ENCODE measurements around the gene PRDM16. TPM values are rescaled to one million over a fixed set of nuclear protein-coding genes. Genes with fewer than 3 reads are reported as not detected.

Gene PRDM16
- polyA plus RNA-seq, 1 donor from 2014 or later = 0.21 TPM

DNA sequence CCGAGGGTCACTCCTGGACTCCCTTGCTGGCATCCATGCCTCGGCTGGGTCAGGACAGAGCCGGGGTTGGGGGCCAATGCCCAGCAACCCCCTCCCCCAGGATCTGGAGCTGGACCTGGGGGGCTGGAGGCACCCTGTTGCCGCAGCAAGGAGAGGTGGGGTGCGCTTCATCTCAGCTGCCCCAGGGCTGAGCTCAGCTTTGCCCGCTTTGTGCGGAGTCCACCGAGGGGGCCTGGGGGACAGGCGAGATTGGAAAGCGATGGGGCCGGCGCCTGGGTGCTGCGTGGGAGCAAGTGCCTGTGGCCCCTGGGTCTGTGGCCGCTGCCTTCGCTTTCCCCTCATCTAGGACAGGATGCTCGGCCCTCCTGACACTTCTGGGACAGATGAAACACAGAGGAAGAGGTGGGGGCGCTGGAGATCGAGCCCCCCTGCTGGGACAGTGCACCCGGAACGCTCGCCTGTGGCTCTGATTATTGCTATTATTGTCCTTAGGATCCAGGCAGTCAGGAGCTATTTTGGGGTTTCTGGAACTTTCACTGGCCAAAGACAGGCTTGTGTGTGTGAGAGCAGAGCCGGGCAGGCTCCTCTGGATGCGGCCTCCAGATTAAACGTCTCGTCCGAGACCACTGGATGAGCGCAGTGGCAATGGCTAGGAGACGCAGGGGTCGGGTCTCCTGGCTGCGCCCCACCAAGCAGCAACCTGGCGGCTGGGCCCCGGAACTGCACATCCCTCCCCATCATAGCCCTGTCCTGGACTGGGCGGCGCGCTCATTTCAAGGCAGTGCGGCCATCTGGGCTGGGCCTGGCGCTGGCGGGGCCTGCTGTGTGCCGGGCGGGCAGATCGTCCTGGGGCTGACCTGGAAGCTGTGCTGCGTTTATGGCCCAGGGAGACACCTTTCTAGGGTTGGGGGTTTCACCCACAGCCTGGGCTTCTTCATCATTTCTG is 13.8 kb downstream of the PRDM16 start:
- Histone ChIP-seq H2AFZ (ENCODE audit: low read depth, low read length) (no peak overlapping the region), H3K4me3 (ENCODE audit: low read length) (no peak overlapping the region), H3F3A (ENCODE audit: insufficient read depth, low read length, poor library complexity, severe bottlenecking) (no peaks in the 10 kb centered on the region), H3K36me3 (ENCODE audit: insufficient read depth, low read length) (no peaks in the 10 kb centered on the region), H3K27ac (ENCODE audit: low read length) (no peak overlapping the region), H3K9ac (ENCODE audit: low read length) (no peak overlapping the region), H3K9me3 (ENCODE audit: low read length) (no peaks in the 10 kb centered on the region), H3K4me2 (ENCODE audit: low read length) (no peak overlapping the region), H3K79me2 (replicated peaks; ENCODE audit: insufficient read depth, low read length) (peaks cover 81% of the 10 kb centered on the region), H3K27me3 (ENCODE audit: insufficient read depth, low read depth, low read length) (no peaks in the 10 kb centered on the region), H3K9me2 (ENCODE audit: insufficient read depth, low read length) (no peaks in the 10 kb centered on the region), H4K20me1 (ENCODE audit: insufficient read depth) (no peaks in the 10 kb centered on the region)
- TF ChIP-seq POLR2AphosphoS5 (IDR thresholded peaks at IDR 0.05) = no peak
- TF ChIP-seq, protein P1, sequence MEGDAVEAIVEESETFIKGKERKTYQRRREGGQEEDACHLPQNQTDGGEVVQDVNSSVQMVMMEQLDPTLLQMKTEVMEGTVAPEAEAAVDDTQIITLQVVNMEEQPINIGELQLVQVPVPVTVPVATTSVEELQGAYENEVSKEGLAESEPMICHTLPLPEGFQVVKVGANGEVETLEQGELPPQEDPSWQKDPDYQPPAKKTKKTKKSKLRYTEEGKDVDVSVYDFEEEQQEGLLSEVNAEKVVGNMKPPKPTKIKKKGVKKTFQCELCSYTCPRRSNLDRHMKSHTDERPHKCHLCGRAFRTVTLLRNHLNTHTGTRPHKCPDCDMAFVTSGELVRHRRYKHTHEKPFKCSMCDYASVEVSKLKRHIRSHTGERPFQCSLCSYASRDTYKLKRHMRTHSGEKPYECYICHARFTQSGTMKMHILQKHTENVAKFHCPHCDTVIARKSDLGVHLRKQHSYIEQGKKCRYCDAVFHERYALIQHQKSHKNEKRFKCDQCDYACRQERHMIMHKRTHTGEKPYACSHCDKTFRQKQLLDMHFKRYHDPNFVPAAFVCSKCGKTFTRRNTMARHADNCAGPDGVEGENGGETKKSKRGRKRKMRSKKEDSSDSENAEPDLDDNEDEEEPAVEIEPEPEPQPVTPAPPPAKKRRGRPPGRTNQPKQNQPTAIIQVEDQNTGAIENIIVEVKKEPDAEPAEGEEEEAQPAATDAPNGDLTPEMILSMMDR (IDR thresholded peaks at IDR 0.05; ENCODE audit: poor library complexity, severe bottlenecking) = no peak
- TF ChIP-seq SMC3 (conservative IDR thresholded peaks at IDR 0.05; ENCODE audit: poor library complexity) = no peak
- TF ChIP-seq EZH2 (IDR thresholded peaks at IDR 0.05; ENCODE audit: borderline replicate concordance, insufficient read depth, low read length, poor library complexity, severe bottlenecking) = no peak
- TF ChIP-seq, protein P2, sequence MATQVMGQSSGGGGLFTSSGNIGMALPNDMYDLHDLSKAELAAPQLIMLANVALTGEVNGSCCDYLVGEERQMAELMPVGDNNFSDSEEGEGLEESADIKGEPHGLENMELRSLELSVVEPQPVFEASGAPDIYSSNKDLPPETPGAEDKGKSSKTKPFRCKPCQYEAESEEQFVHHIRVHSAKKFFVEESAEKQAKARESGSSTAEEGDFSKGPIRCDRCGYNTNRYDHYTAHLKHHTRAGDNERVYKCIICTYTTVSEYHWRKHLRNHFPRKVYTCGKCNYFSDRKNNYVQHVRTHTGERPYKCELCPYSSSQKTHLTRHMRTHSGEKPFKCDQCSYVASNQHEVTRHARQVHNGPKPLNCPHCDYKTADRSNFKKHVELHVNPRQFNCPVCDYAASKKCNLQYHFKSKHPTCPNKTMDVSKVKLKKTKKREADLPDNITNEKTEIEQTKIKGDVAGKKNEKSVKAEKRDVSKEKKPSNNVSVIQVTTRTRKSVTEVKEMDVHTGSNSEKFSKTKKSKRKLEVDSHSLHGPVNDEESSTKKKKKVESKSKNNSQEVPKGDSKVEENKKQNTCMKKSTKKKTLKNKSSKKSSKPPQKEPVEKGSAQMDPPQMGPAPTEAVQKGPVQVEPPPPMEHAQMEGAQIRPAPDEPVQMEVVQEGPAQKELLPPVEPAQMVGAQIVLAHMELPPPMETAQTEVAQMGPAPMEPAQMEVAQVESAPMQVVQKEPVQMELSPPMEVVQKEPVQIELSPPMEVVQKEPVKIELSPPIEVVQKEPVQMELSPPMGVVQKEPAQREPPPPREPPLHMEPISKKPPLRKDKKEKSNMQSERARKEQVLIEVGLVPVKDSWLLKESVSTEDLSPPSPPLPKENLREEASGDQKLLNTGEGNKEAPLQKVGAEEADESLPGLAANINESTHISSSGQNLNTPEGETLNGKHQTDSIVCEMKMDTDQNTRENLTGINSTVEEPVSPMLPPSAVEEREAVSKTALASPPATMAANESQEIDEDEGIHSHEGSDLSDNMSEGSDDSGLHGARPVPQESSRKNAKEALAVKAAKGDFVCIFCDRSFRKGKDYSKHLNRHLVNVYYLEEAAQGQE (IDR thresholded peaks at IDR 0.05; ENCODE audit: borderline replicate concordance) = no peak
- no peak for TF ChIP-seq TAF1 (IDR thresholded peaks at IDR 0.05; ENCODE audit: low read depth)
- no peak for TF ChIP-seq MXI1 (conservative IDR thresholded peaks at IDR 0.05; ENCODE audit: poor library complexity, severe bottlenecking)
- no peak for TF ChIP-seq RAD21 (conservative IDR thresholded peaks at IDR 0.05)
- no peak for TF ChIP-seq EP300 (conservative IDR thresholded peaks at IDR 0.05; ENCODE audit: poor library complexity, severe bottlenecking)

DNA sequence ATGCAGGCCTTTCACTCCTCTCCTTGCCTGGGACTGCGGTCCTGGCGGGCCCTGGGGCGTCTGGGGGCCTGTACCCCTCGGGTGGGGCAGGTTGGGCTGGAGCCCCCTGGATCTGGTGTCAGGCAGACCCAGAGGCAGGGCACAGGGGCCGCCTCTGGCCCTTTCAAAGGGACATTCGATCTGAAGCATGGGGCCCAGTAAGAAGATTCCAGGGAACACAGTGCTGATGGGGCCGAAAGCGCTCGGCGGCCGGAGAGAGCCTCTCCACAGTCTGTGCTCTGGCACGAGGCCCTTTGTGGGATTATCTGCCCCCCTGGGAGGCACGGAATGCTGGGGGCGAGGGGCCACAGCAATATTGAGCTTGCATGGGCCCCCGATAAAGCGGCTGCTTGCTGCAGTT is 15.2 kb downstream of the PRDM16 start:
- Histone ChIP-seq H3K4me3 (ENCODE audit: low read length) (no peak overlapping the region), H2AFZ (ENCODE audit: low read depth, low read length) (no peak overlapping the region), H3K4me2 (ENCODE audit: low read length) (no peak overlapping the region), H3K36me3 (ENCODE audit: insufficient read depth, low read length) (no peaks in the 10 kb centered on the region), H3K79me2 (replicated peaks; ENCODE audit: insufficient read depth, low read length) (peaks cover 75% of the 10 kb centered on the region), H3K27me3 (ENCODE audit: insufficient read depth, low read depth, low read length) (no peaks in the 10 kb centered on the region), H3K9ac (ENCODE audit: low read length) (no peak overlapping the region), H4K20me1 (ENCODE audit: insufficient read depth) (no peaks in the 10 kb centered on the region), H3K27ac (ENCODE audit: low read length) (no peak overlapping the region), H3K9me3 (ENCODE audit: low read length) (no peaks in the 10 kb centered on the region), H3K9me2 (ENCODE audit: insufficient read depth, low read length) (no peaks in the 10 kb centered on the region), H3F3A (ENCODE audit: insufficient read depth, low read length, poor library complexity, severe bottlenecking) (no peaks in the 10 kb centered on the region)
- TF ChIP-seq POLR2AphosphoS5 (IDR thresholded peaks at IDR 0.05) (no peak), RAD21 (conservative IDR thresholded peaks at IDR 0.05) (no peak), MXI1 (conservative IDR thresholded peaks at IDR 0.05; ENCODE audit: poor library complexity, severe bottlenecking) (no peak)

Measured in neural cell (in vitro differentiated cells).